Lower lobe of right lung (tissue), 2 donors: ENCODE results near the gene CCR9. TPM values are rescaled to one million over a fixed set of nuclear protein-coding genes. Genes with fewer than 3 reads are reported as not detected.

Source experiments
- ATAC-seq, 2 donors: fragments of 200-7000 bp; cut with Tn5 transposase; one replicate each; pipeline ENCODE4 v1.9.1; 2020 to 2022; ENCODE audit warnings: mild to moderate bottlenecking in 2 of 2, moderate library complexity in 2 of 2
- DNase-seq: peaks from one replicate; pipeline ENCODE4 v3.0.0-alpha.2; 2020
- H3K27ac ChIP-seq: fragments of 200-600 bp; one replicate; pipeline ENCODE4 v1.8.0; 2022
- H3K27me3 ChIP-seq: fragments of 200-600 bp; one replicate; pipeline ENCODE4 v1.8.0; 2022; ENCODE audit warnings: low read depth
- H3K36me3 ChIP-seq: fragments of 200-600 bp; one replicate; pipeline ENCODE4 v1.8.0; 2022; ENCODE audit warnings: mild to moderate bottlenecking
- H3K4me1 ChIP-seq: fragments of 200-600 bp; one replicate; pipeline ENCODE4 v1.8.0; 2022
- H3K4me3 ChIP-seq: fragments of 200-600 bp; one replicate; pipeline ENCODE4 v1.8.0; 2022; ENCODE audit warnings: mild to moderate bottlenecking
- H3K9me3 ChIP-seq: fragments of 200-600 bp; one replicate; pipeline ENCODE4 v1.8.0; 2022
- intact Hi-C: fragments of 100-400 bp; cut with DNase I; formaldehyde crosslinking; loops from one replicate; pipeline ENCODE4 v1.11.0; 2022
- total RNA-seq: library from RNA; stranded (reverse); fragmentation: NEBNext Ultra II Directional; extraction: Animal tissue kit (Norgen Biotek cat#: 25700); gene quantifications from one replicate; pipeline ENCODE4 v1.2.1, GENCODE V29; 2021
- TF ChIP-seq, protein P1 (sequence below): fragments of 200-600 bp; IDR thresholded peaks from one replicate; pipeline ENCODE4 v1.8.0; 2022; ENCODE audit warnings: antibody characterized with exemption, mild to moderate bottlenecking
- donor health status: DM: no; HTN: yes; CAD: no; lungs with severe emphysema.

CCR9 gene
- total RNA-seq, 1 donor from 2014 or later: not detected

DNA sequence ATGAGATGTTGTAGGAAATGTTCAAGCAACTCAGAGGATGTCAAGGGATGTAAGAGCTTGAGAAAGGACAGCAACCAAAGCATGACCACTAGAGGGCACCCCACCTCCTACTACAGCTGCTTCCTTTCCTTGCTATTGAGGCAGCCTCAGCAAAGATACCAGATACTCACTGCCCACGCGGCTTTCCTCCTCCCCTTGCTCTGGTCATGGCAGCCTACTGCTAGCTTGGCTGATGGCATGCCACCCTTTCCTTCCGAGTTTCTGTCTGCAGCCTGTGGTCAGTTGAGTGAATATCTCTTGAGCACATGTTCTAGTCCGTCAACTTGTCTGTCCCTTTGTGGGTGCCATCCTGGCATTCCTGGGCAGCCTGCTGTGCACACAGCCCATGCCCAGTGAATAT lies 52.5 kb downstream of the CCR9 start:
- Histone ChIP-seq H3K9me3 (no peaks in the 10 kb centered on the region), H3K4me1 (peaks cover 10% of the 10 kb centered on the region), H3K27me3 (no peaks in the 10 kb centered on the region), H3K4me3 (no peak overlapping the region), H3K27ac (no peak overlapping the region), H3K36me3 (peaks cover 46% of the 10 kb centered on the region)
- TF ChIP-seq, protein P1, sequence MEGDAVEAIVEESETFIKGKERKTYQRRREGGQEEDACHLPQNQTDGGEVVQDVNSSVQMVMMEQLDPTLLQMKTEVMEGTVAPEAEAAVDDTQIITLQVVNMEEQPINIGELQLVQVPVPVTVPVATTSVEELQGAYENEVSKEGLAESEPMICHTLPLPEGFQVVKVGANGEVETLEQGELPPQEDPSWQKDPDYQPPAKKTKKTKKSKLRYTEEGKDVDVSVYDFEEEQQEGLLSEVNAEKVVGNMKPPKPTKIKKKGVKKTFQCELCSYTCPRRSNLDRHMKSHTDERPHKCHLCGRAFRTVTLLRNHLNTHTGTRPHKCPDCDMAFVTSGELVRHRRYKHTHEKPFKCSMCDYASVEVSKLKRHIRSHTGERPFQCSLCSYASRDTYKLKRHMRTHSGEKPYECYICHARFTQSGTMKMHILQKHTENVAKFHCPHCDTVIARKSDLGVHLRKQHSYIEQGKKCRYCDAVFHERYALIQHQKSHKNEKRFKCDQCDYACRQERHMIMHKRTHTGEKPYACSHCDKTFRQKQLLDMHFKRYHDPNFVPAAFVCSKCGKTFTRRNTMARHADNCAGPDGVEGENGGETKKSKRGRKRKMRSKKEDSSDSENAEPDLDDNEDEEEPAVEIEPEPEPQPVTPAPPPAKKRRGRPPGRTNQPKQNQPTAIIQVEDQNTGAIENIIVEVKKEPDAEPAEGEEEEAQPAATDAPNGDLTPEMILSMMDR: peak; percentile 81
- intact Hi-C loops: no loop called here
- peak; percentile 85 for DNase-seq
- ATAC-seq: peak; percentile 88 to 91

GRCh38 chr3:45939341-45939771 lies 53.0 kb downstream of the CCR9 start:
- no peaks in the 10 kb centered on the region for H3K9me3 ChIP-seq
- no peak overlapping the region for H3K4me3 ChIP-seq
- H3K27me3 ChIP-seq: no peaks in the 10 kb centered on the region
- peaks cover 41% of the 10 kb centered on the region for H3K36me3 ChIP-seq
- TF ChIP-seq, protein P1: no peak
- no peak overlapping the region for H3K27ac ChIP-seq
- DNase-seq (no peak), ATAC-seq (peak in 1 of 2 donors; percentile 34)
- intact Hi-C loops: no loop called here
- H3K4me1 ChIP-seq: peaks cover 10% of the 10 kb centered on the region

- no peak overlapping the region for H3K27ac ChIP-seq
- intact Hi-C loops: loop anchor here (5.0 kb wide), 1 partner anchor 137 kb away; no protein-coding TSS in a partner anchor
- no peak for DNase-seq
- H3K4me1 ChIP-seq: peaks cover 10% of the 10 kb centered on the region
- H3K36me3 ChIP-seq: peaks cover 39% of the 10 kb centered on the region
- TF ChIP-seq, protein P1: no peak
- no peaks in the 10 kb centered on the region for H3K9me3 ChIP-seq
- no peak for ATAC-seq
- H3K27me3 ChIP-seq: no peaks in the 10 kb centered on the region
- no peak overlapping the region for H3K4me3 ChIP-seq
Measured at GRCh38 chr3:45940004-45940780, 53.8 kb downstream of the CCR9 start.

DNA sequence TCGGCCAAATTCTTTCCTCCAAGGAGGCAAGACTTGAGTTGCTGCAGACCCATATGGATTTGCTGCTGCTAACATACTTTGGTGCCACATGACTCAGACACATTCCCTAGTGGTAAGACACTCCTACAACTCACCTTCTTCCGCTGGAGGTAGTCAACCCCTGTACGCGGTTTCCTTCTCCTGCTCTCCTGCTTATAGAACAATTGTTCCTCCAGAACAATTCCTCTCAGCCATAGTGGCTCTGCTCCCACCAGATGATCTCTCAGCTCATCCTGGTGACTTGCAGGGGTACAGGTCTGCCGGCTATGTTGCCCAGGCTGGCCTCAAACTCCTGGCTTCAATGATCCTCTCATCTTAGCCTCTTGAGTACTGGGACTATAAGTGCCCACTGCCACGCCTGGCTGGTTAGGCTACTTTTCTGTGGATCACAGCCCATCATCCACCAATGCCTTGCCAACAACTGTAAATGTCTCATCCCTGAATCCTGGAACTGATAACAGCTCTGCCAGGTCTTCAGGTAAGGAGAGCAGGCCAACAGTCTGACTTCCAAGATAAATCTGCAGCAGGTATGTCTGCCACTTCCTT lies 54.5 kb downstream of the CCR9 start:
- no peaks in the 10 kb centered on the region for H3K9me3 ChIP-seq
- H3K4me3 ChIP-seq: no peak overlapping the region
- intact Hi-C loops: loop anchor here (5.0 kb wide), 1 partner anchor 136 kb away; no protein-coding TSS in a partner anchor
- peaks cover 39% of the 10 kb centered on the region for H3K36me3 ChIP-seq
- H3K27me3 ChIP-seq: no peaks in the 10 kb centered on the region
- DNase-seq (no peak), ATAC-seq (no peak)
- H3K27ac ChIP-seq: no peak overlapping the region
- TF ChIP-seq, protein P1: no peak
- peaks cover 10% of the 10 kb centered on the region for H3K4me1 ChIP-seq

DNA sequence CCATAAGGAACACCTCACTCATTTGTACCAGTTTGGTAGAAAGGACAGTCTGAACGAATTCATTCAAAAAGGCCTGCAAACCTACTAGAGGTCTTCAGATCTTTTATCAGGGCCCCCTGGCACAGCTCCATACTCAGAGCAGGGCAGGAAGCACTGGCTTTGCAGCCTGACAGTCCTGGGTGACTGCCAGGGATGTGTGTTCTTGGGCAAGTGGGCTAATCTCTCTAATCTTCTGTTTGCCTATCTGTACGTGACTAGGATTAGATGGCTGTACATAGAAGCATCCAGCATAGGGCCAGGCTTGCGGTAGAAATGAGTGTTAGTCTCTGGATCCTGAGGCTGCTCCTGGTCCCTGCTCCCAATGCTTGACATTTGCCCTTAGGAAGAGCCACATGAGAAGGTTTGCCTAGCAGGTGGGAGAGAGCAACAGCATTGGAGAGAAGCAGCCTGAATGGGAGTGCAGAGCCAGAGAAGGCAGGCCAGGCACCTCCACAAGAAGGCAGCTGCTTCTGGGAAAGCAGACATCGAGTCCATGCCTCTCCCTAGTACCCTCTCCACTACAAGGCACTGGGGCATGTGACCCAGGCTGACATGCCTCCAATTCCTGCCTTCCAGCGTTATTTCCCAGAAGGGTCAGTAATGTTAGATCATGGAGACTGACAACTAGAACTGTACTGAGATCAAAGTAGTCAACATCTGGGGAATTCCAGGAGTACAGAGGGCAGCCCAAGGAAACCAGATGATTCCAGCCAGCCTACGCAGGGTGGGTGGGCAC lies 55.9 kb downstream of the CCR9 start:
- ATAC-seq: no peak
- TF ChIP-seq, protein P1: no peak
- DNase-seq: no peak
- Histone ChIP-seq H3K27ac (no peak overlapping the region), H3K9me3 (no peaks in the 10 kb centered on the region), H3K4me3 (no peak overlapping the region), H3K4me1 (peaks cover 10% of the 10 kb centered on the region), H3K27me3 (no peaks in the 10 kb centered on the region), H3K36me3 (peaks cover 39% of the 10 kb centered on the region)
- intact Hi-C loops: loop anchor here (5.0 kb wide), 1 partner anchor 135 kb away; no protein-coding TSS in a partner anchor
